ENCODE measurements around the gene CDH4. TPM values are rescaled to one million over a fixed set of nuclear protein-coding genes. Genes with fewer than 3 reads are reported as not detected.

CDH4 gene
- total RNA-seq, 1 experiment from 2014 or later = 5.3 TPM

DNA sequence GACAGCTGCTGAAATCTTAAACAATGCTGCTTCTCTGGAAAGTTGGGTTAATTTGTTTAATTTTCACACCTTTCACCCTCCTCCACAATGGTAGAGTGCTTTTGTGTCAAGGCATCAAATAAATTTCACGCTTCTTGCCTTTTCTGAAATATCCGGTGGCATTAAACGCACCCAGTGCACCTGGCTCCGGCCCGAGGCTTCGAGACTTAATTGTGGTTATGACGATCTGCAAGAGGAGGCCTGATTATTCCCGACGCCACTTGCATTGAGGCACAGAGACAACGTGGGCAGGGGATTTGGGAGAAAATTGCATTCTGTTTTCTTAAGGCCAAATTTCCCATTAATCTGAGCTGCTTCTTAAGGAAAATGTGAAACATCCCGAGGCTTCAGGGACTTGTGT, 152.2 kb downstream of the CDH4 start:
- H3K4me3 Mint-ChIP-seq = no peak overlapping the region
- H3K36me3 Mint-ChIP-seq = peaks cover 2% of the 10 kb centered on the region; the same call in 1 of the 2 replicates
- CTCF ChIA-PET = no interaction called here
- no peak for TF ChIP-seq ZNF425 (CRISPR knock-in tag; conservative IDR thresholded peaks at IDR 0.05)
- no peak for TF ChIP-seq ZNF396 (CRISPR knock-in tag; IDR thresholded peaks at IDR 0.05; ENCODE audit: borderline replicate concordance)
- TF ChIP-seq HMGA2 (CRISPR knock-in tag; IDR thresholded peaks at IDR 0.05) = no peak
- no peak for TF ChIP-seq ZNF532 (CRISPR knock-in tag; IDR thresholded peaks at IDR 0.05; ENCODE audit: borderline replicate concordance)
- no peak for TF ChIP-seq KAT7 (CRISPR knock-in tag; IDR thresholded peaks at IDR 0.05; ENCODE audit: borderline replicate concordance)
- TF ChIP-seq, protein P1, sequence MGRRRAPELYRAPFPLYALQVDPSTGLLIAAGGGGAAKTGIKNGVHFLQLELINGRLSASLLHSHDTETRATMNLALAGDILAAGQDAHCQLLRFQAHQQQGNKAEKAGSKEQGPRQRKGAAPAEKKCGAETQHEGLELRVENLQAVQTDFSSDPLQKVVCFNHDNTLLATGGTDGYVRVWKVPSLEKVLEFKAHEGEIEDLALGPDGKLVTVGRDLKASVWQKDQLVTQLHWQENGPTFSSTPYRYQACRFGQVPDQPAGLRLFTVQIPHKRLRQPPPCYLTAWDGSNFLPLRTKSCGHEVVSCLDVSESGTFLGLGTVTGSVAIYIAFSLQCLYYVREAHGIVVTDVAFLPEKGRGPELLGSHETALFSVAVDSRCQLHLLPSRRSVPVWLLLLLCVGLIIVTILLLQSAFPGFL (CRISPR knock-in tag; IDR thresholded peaks at IDR 0.05; ENCODE audit: borderline replicate concordance) = no peak
- TF ChIP-seq TP53 (CRISPR knock-in tag; IDR thresholded peaks at IDR 0.05) = no peak
- TF ChIP-seq ZNF121 (CRISPR knock-in tag; IDR thresholded peaks at IDR 0.05) = no peak
- no peak for TF ChIP-seq RELA (CRISPR knock-in tag; IDR thresholded peaks at IDR 0.05; ENCODE audit: borderline replicate concordance)
- no peak for TF ChIP-seq CBFB (CRISPR knock-in tag; IDR thresholded peaks at IDR 0.05; ENCODE audit: low read depth)
- TF ChIP-seq ZNF138 (CRISPR knock-in tag; conservative IDR thresholded peaks at IDR 0.05) = no peak
- TF ChIP-seq HMGXB4 (CRISPR knock-in tag; IDR thresholded peaks at IDR 0.05) = no peak
- TF ChIP-seq, protein P2, sequence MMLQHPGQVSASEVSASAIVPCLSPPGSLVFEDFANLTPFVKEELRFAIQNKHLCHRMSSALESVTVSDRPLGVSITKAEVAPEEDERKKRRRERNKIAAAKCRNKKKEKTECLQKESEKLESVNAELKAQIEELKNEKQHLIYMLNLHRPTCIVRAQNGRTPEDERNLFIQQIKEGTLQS (CRISPR knock-in tag; conservative IDR thresholded peaks at IDR 0.05) = no peak
- no peak for TF ChIP-seq GTF2I (CRISPR knock-in tag; conservative IDR thresholded peaks at IDR 0.05)
- no peak for TF ChIP-seq ARID4B (CRISPR knock-in tag; IDR thresholded peaks at IDR 0.05; ENCODE audit: borderline replicate concordance)
- no peak for TF ChIP-seq IRF2 (CRISPR knock-in tag; IDR thresholded peaks at IDR 0.05; ENCODE audit: borderline replicate concordance, low read depth)
- no peak for TF ChIP-seq OVOL2 (CRISPR knock-in tag; IDR thresholded peaks at IDR 0.05; ENCODE audit: borderline replicate concordance)
- H3K9me3 Mint-ChIP-seq = peaks cover 18% of the 10 kb centered on the region
- DNase-seq (ENCODE audit: low spot score) (no peak), ATAC-seq (no peak)
- H3K27ac Mint-ChIP-seq = no peak overlapping the region
- POLR2A ChIA-PET = no interaction called here
- H3K4me1 Mint-ChIP-seq = no peaks in the 10 kb centered on the region
- peaks cover 58% of the 10 kb centered on the region for H3K27me3 Mint-ChIP-seq (ENCODE audit: low read depth)
